ENCODE results near the gene PHKA2. TPM values are rescaled to one million over a fixed set of nuclear protein-coding genes. Genes with fewer than 3 reads are reported as not detected.
"Not testable (repeated sequence)": the region's sequence is repeated elsewhere in the genome, so short reads cannot be mapped to it uniquely, and the experiment has no call there.

PHKA2 gene
- total RNA-seq (2014; rRNA removed): 3.7 and 5.9 TPM in 2 replicates
- 6.2 TPM for polyA plus RNA-seq (2012)

DNA sequence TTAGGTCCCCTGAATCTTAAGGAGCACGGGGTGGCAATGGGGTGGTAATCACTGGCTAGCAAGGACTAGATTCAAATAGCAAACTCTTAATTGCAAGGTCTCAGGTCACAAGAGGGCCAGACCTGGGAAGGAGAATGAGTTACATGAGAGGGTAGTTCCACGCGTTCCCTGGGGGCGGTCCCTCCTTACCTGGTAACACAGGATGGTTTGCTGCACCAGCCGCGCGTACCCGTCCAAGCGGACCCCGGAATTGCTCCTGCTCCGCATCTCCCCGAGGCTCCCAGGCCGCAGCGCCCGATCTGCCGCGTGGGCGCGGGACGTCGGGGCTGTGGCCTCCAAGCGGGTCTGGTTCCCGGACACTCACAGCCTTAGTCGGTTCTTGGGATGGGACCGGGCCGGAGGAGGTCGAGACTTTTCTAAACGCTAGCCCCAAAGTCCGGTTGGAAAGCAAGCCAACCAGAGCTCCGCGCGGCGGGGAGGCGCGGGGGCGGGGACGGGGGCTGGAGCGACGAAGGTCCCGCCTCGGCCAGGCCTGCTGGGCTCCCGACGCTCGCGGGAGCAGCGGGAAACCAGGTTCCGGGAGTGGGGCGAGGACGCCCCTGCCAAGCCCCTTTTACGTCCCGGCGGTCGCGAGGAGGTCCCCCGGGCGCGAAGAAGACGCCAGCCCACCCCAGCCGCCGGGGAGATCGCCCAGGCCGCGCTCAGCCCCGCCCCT is at the start of gene PHKA2:
Gene PHKA2, minus strand, starts transcription at position 449 of the 715 bp plus-strand sequence. Its CDS starts 182 bp downstream, at position 267.
- DNase-seq (ENCODE audit: low read depth): peak; percentile 45

DNA sequence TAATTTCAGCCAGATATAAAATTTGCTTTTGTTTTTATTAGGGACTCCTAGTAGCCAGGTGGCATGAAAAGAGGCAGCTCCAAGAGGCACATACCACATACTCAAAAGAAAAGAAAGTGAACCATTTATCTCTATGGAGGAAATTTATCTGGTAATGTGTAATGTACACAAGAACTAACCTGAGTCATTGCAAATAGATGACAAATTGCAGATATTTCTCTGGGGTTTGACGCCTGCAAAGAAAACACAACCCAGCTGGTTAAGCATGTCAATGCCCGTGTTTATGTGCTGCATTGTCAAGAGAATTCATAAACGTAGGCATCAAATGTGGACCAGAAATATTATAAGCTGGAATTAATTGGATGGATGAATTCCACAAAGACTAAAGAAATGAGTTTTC is 46.9 kb upstream of the PHKA2 start:
- no peak for DNase-seq (ENCODE audit: low read depth)

GRCh38 chrX:19028560-19028959 is 44.6 kb upstream of the PHKA2 start:
- no peak for DNase-seq (ENCODE audit: low read depth)

GRCh38 chrX:19024366-19024765 is 40.5 kb upstream of the PHKA2 start:
- DNase-seq (ENCODE audit: low read depth): no peak

GRCh38 chrX:19019996-19020395 is 36.1 kb upstream of the PHKA2 start:
- no peak for DNase-seq (ENCODE audit: low read depth)

DNA sequence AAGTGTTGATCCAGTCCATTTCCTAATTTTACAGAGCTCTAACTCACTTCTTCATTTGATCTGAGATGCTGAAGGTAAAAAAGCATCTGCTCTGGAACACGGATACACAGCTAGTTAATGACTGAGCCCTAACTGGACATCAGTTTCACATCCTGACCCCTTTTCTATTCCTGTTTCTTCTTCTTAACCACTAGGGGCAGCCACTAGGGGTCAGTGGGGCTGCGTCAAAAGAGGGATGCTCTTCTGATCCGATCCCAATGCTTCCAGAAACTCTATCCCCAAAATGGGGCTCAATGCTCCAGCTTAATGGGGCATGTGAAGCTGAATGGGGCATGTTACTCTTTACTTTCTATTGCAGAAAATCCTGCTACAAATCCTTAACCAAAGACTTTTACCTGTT is 33.4 kb upstream of the PHKA2 start:
- DNase-seq (ENCODE audit: low read depth): peak; percentile 15

DNA sequence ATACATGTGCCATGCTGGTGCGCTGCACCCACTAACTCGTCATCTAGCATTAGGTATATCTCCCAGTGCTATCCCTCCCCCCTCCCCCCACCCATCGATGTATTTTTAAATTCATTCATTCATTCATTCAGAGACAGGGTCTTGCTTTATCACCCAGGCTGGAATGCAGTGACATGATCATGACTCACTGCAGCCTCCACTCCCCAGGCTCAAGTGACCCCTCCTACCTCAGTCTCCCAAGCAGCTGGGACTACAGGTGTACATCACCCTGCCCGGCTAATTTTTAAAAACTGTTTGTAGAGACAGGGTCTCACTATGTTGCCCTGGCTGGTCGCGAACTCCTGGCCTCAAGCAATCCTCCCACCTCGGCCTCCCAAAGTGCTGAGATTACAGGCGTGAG is 32.7 kb upstream of the PHKA2 start:
- DNase-seq (ENCODE audit: low read depth): not testable (repeated sequence)

GRCh38 chrX:19007868-19008267 is 24.0 kb upstream of the PHKA2 start:
- DNase-seq (ENCODE audit: low read depth): no peak

GRCh38 chrX:19007011-19007410 is 23.1 kb upstream of the PHKA2 start:
- no peak for DNase-seq (ENCODE audit: low read depth)

DNA sequence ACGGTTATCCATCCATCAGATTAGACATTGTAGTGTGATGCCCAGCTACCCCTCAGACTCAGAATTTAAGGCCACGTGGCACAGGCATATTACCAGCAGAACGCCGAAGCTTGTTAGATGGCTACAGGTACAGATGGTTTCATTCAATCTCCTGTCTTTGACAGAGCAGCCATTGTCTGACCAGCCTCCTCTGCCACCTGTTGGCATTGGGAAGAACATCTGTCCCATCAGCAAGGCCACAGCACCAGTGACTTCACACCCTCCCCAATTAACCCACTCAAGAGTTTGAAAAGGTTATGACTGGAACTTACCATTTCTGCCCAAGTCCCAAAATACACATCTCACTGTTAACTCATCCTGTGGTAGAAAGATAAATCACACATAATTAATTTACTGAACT is 22.0 kb upstream of the PHKA2 start:
- DNase-seq (ENCODE audit: low read depth): no peak

DNA sequence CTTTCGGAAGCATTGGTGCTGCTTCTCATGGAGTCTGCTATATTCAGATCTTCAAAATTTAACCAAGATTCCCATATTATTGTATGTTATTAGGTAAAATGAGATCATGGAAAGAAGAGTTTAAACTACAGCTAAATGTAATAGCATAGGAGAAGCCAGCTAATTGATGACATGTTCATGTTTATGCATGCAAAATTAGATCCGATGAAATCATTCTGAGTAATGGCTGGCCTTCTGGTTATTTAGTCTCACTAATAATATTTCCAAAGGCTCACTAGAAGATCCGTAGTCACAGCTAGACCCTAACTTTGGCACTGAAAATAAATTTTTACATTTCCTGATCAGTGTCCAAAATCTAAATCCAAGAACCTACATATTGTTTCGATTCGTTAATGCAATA is 19.8 kb upstream of the PHKA2 start:
- no peak for DNase-seq (ENCODE audit: low read depth)

DNA sequence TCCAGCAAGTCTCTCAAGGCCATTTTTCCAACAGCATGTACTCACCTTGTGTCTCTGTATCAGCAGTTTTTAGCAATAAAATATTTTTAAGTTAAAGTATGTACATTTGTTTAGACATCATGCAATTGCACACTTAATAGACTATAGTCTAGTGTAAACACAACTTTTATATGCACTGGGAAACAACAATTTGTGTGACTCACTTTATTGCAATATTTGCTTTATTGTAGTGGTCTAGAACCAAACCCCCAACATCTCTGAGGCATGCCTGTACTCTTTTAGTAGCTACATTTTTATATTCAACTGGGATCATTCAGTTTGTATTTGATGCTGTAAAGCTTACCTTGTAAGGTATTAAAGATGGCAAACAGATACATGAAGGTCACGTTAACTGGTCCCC is 14.7 kb upstream of the PHKA2 start:
- DNase-seq (ENCODE audit: low read depth): no peak

GRCh38 chrX:18997916-18998315 is 14.0 kb upstream of the PHKA2 start:
- DNase-seq (ENCODE audit: low read depth): no peak

GRCh38 chrX:18996536-18996935 is 12.6 kb upstream of the PHKA2 start:
- DNase-seq (ENCODE audit: low read depth): no peak

GRCh38 chrX:18995221-18995620 is 11.3 kb upstream of the PHKA2 start:
- peak; percentile 58 for DNase-seq (ENCODE audit: low read depth)

GRCh38 chrX:18994713-18995112 is 10.8 kb upstream of the PHKA2 start:
- peak; percentile 60 for DNase-seq (ENCODE audit: low read depth)

GRCh38 chrX:18992829-18993228 is 8.9 kb upstream of the PHKA2 start:
- no peak for DNase-seq (ENCODE audit: low read depth)

DNA sequence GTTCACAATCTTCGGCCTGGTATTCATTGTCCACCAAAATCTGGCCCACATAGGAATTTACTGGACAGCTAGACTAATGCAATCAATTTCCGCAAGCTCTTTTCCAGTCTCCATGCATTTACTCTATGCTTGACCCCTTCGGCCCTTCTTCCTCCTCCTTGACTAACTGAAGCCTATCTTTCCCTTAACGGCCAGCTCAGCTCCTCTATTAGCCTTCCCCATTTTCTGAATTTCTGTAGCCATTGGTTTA is 1.2 kb upstream of the PHKA2 start:
- no peak for DNase-seq (ENCODE audit: low read depth)

DNA sequence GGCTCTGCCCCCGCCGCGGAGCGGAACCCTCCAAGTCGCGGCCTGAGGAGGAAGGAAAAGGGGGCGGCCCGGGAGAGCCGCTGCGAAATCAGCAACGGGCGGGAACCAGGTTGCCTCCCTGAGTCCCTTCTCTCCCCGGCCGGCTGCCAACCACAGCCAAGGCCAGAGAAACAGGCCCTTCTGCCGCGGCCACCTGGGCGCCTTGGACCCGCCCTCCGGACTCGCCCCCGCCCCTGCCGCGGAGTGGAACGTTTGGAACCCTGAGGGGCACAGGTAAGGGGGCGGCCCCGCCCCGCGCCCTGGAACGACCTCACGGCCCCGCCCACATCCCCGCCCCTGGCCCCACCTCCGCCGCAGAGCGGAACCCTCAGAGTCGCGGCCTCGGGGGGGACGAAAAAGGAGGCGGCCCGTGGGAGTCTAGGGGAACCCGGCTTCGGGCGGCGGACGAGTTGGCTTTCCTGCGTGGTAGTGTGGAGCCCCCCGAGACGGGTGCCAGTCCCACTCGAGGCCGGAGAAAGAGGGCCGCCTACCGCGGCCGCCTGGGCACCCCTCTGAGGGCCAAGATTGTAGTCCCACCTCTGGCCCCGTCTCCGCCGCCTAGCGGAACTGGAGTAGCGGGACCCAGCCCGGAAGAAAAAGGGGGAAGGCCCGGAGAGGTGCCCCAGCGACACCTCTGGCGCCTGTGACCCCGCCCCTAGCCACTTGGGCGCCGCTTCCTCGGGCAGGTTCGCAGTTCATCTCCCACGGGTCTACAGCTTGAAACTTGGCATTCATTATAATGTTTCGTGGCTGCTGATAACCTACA is 669 bp upstream of the PHKA2 start:
- DNase-seq (ENCODE audit: low read depth): peak; percentile 67

GRCh38 chrX:18981124-18981807 is 2.6 kb downstream of the PHKA2 start:
- DNase-seq (ENCODE audit: low read depth): no peak

- not testable (repeated sequence) for DNase-seq (ENCODE audit: low read depth)
Observed at GRCh38 chrX:18980262-18980661, 3.7 kb downstream of the PHKA2 start.

DNA sequence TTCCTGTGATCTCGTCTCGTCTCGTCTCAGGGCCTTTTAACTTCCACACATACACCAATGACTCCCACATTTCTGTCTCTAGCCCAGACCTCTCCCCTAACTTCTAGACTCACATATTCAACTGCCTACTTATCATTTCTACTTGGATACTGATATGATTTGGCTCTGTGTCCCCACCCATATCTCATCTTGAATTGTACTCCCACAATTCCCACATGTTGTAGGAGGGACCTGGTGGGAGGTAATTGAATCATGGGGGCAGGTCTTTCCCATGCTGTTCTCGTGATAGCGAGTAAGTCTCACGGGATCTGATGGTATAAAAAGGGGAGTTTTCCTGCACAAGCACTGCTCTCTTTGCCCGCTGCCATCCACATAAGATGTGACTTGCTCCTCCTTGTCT is 8.9 kb downstream of the PHKA2 start:
- no peak for DNase-seq (ENCODE audit: low read depth)

Measured in LHCN-M2 (cell line).